Hematopoietic multipotent progenitor cell treated with erythropoietin and hydrocortisone succinate and interleukin-3 and kit ligand, for 17 days (in vitro differentiated cells): ENCODE measurements around the gene LYZL6.
"Not testable (repeated sequence)": the region's sequence is repeated elsewhere in the genome, so short reads cannot be mapped to it uniquely, and the experiment has no call there.

ENCODE experiments used
- DNase-seq: peaks from one replicate; pipeline ENCODE4 v3.0.0-alpha.2; 2015; ENCODE audit warnings: low spot score

LYZL6 gene

DNA sequence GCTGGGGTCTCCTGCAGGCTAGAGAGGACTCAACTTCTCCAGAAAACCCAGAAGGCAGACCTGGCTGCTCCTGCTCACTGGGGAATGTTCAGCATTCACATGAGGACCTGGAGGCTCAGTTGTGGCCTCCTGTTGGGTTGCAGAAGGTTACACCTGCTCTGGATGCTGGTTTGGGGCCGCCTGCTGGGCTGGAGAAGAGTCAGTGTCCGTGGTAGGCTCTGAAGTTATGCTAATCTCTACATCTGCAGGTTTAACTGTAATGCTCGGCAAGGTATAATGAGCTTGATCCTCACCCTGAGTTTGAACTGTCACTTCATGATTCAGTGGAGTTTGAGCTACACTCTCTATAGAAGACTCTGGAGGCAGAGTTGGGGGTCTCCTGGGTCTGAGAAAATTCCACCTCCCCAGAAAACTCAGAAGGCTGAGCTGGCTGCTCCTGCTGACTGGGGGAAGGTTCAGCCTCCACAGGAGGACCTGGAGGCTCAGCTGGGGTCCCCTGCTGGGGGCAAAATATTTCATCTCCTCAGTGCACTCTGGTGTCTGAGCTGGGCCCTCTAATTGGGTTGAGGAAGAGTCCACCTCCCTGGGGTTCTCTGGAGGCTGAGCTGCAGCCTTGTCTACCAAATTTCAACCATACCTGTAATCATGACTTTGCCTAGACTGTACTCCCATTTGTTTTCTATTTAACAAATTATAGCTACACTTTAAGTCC is 36.4 kb downstream of the LYZL6 start:
- no peak for DNase-seq

DNA sequence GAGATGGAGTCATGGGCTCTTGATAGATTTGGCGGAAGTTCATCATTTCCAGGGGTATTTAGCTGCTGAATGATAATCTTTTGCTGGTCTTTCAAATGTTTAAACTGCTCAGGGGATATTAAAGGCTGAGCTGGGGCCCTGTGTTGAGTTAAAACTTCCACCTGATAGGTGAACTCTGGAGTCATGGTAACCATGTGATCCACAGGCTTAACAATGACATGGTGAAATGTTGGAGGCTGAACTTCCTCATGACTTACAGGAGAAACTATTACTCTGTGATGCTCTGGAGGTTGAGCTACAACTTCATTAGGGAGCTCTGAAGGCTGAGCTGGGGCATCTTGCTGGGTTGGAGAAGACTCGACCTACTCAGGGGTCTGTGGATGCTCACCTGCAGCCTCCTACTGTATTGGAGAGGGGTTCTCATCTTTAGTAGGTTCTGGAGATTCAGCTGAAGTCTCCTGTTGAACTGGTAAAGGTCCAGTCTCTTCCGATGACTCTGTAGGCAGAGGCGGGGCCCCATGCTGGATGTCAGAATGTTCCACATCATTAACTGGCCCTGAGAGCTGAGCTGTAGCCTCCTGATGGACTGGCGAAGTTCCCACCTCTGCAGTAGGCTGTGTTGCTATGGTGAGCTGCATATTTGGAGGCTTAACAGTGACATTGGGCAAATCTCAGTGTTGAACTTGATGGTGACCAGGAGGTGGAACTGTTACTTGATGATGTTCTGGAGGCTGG is 37.2 kb downstream of the LYZL6 start:
- no peak for DNase-seq

DNA sequence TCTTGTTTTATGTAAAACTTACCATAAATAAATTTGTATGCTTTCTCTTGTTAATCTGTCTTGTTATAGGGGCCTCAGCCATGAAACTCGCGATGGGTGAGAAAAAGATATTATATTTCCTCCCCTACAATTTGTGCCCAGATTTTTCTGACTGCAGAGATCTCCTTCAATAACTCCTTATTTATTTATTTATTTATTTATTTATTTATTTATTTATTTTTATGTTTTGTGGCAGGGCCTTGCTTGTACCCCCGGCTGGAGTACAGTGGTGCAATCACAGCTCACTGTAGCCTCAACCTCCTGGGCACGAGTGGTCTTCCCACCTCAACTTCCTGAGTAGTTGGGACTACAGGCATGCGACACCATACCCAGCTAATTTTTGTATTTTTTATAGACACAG is 40.1 kb downstream of the LYZL6 start:
- DNase-seq, result no peak

DNA sequence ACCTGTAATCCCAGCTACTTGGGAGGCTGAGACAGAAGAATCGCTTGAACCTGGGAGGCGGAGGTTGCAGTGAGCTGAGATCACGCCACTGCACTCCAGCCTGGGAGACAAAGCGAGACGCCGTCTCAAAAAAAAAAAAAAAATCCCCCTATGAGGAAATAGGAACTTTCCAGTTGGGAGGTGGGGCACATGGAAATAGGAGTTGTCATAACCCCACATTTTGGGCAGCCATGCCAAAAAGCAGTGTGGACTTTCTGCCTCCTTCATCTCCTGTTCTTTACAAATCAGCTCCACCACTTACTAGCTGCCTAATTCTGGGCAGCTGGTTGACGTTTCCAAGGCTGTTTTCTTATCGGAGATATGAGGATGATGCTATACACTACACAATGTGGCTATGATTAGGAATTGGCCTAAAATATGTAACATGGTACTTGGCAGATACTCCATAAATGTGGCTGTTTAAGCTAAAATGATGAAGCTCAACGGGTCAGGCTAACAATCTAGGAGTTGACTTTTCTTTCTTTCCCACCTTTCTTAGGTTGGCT is 41.8 kb downstream of the LYZL6 start:
- no peak for DNase-seq

DNA sequence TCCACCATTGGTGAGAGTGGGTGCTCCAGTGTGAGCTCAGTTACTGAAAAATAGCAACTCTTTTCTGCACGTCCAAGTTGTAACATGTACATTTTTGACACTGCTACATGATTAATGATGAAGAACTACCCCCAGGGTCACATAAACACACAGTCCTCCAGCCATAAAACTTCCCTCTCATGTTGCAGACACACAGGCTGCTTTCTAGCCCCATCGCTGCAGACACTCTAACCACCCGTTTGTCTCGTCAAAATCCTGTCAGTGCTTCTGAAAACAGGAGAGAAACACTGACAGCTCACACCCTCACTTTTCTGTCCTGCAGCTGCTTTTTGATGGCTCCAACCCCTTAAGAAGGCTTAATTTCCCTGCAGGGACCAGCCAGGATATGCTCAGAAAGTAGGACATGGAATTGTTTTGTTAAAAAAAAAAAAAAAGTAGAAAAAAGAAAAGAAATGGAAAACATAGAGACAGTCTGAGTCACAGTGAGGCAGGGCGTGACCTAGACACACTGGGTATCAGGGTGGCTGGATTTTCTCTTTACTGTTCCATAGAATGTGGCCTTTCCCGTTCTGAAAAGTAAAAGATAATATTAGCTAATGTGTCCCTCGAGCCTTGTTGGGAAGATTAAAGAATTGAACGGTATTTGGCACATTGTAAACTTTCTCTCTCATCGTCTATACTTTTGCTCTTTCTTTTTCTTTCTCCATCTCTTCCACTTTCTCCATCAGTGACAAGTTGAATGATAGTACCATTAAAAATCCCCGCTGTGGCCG is 42.6 kb downstream of the LYZL6 start:
- DNase-seq, result no peak

DNA sequence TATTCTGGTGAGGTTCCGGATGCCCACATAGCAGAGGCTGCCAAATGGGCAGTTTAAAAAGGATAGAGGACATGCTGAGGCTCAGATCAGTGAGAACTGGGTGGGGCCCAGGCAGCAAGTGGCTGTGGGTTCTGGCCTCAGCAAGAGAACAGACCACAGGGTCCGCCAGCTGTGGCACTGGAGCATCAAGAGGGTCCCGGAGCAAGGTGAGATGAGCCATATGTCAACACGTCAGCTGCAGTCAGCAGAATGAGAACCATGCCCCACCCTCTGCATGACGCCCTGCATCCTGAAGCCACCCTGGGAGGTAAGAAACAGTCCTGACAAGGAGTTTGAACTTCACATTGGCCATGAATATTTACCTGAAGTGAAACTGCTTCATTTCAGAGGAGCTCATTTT is 43.2 kb downstream of the LYZL6 start:
- DNase-seq, result no peak

DNA sequence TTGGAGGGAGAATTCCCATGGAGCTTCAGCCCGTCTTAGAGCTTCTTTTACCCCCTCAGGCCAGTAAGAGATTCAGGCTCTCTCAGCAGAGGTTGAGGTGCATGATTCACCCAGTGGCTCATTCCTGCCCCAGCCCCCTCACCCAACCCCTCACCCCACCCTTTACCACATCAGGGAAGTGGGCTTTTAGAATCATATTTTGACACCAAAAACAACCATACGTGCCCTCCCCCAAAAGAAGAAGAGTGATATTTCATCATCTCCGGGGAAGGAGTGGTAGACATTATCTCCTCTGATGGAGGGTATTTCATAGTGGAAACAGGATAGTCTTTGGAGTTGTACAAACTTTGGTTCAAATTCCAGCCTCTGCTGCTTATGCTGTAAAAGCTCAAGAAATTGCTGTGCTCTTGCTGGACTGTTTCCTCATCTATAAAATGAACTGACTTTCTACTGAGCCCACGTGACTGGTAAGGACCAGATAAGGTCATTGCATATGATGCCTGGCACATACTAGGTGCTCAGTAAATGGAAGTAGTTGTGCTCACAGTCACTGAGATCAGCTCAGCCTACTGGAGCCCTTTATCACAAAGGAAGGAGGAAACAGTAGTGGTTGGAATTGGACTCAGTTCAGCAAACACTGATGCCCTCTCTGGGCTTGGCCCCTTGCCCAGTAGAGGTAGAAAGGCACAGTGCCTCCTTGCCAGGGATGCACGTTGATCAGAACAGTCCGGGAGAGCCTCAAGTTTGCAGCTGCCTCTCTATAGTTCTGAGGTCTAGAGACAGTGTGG is 45.0 kb downstream of the LYZL6 start:
- no peak for DNase-seq

DNA sequence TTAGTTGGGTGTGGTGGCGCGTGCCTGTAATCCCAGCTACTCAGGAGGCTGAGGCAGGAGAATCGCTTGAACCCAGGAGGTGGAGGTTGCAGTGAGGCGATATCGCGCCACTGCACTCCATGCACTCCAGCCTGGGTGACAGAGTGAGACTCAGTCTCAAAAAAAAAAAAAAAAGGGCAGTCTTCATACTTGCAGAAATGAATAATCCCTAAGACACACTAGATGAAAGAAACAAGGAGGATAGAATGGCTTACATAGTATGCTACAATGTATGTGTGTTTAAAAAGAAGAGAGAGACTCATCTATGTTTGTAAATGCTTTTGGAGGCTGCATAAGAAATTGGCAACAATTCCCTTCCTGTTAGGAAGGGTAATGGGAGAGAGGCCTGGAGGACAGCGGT is 45.7 kb downstream of the LYZL6 start:
- not testable (repeated sequence) for DNase-seq

DNA sequence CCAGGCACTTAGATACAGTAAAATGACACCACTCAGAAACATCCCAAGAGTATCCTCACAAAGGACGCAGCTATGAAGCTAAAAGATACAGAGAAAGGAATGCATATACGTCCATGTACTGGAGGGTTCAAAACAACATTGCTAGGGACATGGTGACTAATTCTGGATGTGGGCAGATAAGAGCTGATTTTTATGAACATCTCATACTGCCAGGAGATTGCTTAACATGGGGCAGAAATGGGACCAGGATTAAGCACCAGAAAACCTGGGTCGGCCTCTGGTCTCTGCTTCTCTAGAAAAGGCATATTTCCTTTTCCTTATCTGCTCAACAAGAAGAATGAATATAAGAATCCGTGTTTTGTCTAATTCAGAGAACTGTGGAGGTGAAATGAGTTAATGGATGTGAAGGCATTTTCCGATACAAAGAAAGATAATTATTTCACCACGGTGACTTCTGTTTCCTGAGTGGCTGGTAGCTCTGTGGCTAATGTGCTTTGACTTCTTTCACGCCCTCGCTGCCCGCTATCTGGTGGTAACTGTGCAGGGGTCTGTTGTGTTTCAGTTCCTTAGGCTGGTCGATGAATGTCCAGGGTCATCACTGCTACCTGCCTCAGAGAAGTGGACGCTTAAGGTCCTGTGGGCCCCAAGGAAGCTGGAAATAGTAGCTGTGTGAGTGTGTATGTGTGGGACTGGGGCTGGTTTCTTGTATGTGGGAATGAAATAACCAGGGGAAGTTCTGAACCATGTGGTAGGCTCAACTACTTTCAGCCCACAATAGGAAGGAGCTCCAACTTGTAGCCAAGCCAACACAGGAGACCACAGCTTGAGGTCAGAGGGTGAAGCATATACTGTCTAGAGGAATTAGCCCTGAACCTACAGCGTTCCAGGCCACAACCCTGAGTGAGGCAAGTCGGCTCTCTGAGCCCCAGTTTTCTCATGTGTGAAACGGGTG is 47.6 kb downstream of the LYZL6 start:
- DNase-seq, result no peak

DNA sequence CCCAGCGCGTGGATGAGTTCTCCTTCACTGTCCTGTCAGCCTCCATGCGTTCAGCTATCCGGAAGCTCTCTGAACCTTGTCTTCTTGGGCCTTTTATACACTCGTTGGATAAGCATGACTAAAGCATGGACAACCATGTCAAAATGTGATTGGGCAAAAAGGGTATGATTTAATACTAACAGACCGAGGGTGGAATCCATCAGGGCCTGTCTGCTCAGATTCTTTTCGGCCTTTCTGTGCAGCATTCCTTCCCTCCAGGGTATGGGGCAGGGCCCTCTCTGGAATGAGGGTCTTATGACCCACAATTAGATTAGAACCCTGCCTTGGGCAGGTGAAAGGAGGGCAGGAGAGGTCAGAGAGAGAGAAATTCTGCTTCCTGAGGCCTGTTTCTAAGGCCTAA is 49.3 kb downstream of the LYZL6 start:
- DNase-seq, result no peak

DNA sequence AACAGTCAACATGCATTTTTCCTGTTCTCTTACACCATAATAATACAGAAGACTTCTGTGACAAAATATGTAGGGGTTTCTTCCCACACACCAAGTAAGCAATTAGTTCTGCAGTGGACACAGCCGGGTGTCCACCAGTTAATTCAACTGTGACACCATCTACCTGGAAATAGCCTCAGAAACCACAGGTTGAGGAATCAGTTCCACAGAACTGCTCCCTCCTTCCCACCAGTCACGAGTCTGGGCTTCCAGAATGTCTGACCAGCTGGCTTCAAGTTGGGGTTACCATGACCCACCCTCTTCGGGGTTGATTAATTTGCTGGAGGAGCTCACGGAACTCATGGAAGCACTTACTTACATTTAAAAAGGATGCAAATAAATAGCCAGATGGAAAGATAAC is 49.8 kb downstream of the LYZL6 start:
- no peak for DNase-seq

DNA sequence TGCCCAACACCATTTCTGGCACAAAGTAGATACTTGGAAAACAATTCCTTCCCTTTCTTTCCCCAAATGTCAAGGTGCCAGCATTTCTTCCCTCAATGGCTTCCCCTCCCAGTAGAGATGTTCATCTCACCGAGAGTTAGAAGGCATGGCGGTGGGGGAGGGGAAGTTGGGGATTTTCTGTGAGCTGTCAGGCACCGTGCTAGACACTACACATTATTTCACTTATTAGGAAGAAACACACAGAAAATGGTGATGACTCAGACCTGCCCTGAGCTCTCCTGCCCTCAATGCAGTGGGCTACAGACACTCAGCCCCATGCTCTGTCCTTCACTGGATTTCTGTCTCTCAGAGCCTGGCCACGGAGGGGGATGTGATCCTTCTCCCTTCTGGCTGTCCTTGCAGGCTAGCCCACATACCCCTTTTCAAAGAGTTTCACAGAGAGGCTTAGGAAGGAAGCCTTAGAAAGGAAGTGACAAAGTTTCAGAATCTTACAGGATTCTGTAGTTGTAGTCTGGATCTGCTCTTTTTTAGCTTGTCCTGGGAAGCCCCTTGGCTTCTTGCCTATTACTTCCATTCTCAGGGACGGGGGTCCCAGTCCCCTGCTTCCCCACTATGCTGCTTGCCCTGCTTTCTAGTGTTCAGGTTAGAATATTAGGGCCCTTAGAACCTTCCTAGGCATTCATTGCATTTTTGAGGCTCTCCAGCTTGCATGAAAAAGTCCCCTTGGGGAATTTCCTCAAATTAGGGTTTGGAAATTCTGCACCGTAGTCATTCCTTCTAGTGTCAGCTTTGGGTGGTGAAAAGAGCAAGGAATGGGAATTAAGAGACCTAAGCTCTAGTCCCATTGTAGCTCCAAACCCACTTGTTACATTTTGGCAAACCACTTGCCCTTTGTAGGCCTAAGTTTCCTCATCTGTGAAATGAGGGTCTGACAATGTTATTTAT is 51.1 kb downstream of the LYZL6 start:
- DNase-seq, result no peak

DNA sequence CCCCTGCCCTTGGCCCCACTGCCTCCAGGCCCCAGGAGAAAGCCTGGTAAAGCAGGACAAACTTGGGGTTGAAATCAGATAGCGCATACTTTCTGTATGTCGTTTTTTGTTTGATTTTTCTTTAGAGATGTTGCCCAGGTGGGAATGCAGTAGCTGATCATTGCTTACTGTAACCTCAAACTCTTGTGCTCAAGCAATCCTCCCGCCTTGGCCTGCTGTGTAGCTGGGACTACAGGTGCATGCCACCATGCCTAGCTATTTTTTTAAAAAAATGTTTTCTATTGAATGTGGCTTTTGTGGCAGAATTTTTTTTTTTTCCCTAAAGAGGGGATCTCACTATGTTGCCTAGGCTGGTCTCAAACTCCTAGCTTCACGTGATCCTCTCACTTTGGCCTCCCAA is 52.2 kb downstream of the LYZL6 start:
- no peak for DNase-seq

DNA sequence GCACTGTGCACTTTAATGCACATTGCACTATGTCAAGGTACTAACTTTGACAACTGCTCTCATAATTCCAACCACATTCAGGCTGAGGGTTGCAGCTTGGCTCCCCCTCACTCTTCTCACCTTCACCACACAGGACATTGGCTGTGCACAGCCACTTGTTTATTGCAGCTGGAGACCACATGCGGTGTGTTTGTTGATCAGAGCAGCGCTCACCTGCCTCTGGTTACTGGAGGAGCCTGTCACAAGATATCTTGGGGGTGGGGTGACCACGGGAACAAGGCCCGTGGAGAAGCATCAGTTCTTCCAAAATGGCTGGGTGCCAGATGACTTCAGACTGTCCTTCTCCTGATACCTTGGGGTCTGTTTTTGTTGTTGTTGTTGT is 52.7 kb downstream of the LYZL6 start:
- DNase-seq, result no peak

DNA sequence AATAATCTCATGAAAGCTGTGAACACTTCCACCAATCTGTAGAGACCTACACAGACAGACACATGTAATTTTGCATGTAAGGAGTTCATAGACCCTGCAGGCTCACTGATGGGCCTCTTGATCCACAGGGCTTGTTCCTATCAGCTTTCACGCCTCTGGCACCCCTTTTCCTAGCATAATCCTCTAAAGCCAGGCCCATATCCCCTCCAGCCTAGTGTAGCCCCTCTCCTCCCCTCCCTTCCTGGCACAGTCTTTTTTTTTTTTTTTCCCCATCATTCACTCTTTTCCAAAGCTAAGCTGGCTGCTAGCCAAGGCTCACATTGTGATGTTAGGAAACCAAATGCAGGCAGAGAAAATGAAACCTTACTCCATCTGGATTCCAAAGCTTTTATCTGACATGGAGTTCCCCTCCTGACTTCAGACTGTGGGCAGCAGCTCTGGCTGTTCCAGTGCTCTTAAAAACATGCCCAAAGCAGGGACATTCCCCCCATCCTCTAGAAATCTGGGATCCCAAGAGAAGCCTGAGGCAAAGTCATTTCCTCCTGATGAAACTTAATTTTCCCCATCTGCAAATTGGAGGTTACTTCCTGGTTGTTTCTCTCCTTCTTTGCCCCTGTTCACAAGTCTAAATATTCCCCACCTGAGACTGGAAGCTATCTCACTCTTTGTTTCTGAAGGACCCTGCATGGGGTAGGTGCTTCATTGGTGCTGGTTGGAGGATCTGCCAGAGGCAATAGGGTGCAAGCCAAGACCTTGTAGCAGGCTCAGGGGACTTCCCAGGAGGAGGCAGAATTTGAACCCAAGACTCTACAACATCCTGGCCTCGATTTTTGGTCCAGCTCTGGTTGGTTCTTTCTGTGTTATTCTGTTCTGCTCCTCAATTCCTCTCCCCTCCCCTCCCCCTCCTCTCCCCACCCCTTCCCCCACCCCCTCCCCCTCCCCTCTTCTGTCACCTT is 53.4 kb downstream of the LYZL6 start:
- no peak for DNase-seq

DNA sequence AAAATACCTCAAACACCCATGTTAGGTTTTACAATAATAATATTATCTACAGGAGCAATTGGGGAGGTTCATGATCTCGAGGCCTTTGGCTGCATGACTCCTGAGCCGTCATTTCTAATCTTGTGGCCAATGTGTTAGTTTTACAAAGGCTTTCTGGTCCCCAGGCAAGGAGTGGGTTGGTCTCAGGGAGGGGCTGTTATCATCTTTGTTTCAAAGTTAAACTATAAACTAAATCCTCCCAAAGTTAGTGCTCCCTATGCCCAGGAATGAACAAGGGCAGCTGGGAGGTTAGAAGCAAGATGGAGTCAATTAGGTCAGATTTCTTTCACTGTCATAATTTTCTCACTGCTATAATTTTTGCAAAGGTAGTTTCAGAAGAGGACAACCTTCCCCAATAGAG is 54.3 kb downstream of the LYZL6 start:
- DNase-seq, result no peak
